HepG2 (cell line): ENCODE data around the gene THOC6. TPM values are rescaled to one million over a fixed set of nuclear protein-coding genes. Genes with fewer than 3 reads are reported as not detected.
A peak's percentile ranks its signal among the peaks of the same experiment; 100 is the strongest.

Source experiments
- AGO2 ChIP-seq: fragments of 200-400 bp; formaldehyde crosslinking; optimal IDR thresholded peaks from 2 replicates; pipeline ENCODE3; 2017; ENCODE audit warnings: mild to moderate bottlenecking, low read depth, low read length, moderate library complexity
- ATF1 ChIP-seq: IDR thresholded peaks from 2 replicates; pipeline ENCODE4 v1.6.1; 2016; ENCODE audit warnings: mild to moderate bottlenecking, control low read depth
- BRCA1 ChIP-seq: sonication (generic); formaldehyde crosslinking; IDR thresholded peaks from 2 replicates; pipeline ENCODE4 v1.4.0; 2020; ENCODE audit warnings: missing genetic modification reagents
- CREBL2 ChIP-seq: sonication (generic); formaldehyde crosslinking; IDR thresholded peaks from 2 replicates; pipeline ENCODE4 v1.8.1; 2023; ENCODE audit warnings: missing genetic modification reagents, mild to moderate bottlenecking, borderline replicate concordance
- FOXO1 ChIP-seq: sonication (generic); formaldehyde crosslinking; IDR thresholded peaks from 2 replicates; pipeline ENCODE4 v1.4.0; 2020; ENCODE audit warnings: missing genetic modification reagents
- HDAC1 ChIP-seq: sonication (generic); formaldehyde crosslinking; IDR thresholded peaks from 2 replicates; pipeline ENCODE4 v1.5.1; 2020; ENCODE audit warnings: mild to moderate bottlenecking, missing genetic modification reagents
- KDM3A ChIP-seq: IDR thresholded peaks from 2 replicates; pipeline ENCODE4 v1.6.1; 2018; ENCODE audit warnings: low read depth, missing compliant biosample characterization
- KLF9 ChIP-seq: IDR thresholded peaks from 2 replicates; pipeline ENCODE4 v1.6.1; 2016; ENCODE audit warnings: low read depth
- NR2C2 ChIP-seq: sonication (generic); formaldehyde crosslinking; IDR thresholded peaks from 2 replicates; pipeline ENCODE4 v1.4.0; 2020; ENCODE audit warnings: missing genetic modification reagents, mild to moderate bottlenecking, moderate library complexity, borderline replicate concordance
- RERE ChIP-seq: IDR thresholded peaks from 2 replicates; pipeline ENCODE4 v1.6.1; 2016; ENCODE audit warnings: low read depth, missing genetic modification reagents, missing compliant biosample characterization
- SIX4 ChIP-seq: sonication (generic); formaldehyde crosslinking; IDR thresholded peaks from 2 replicates; pipeline ENCODE4 v1.4.0; 2020; ENCODE audit warnings: missing genetic modification reagents
- SKI ChIP-seq: fragments of 450-650 bp; IDR thresholded peaks from one replicate; pipeline ENCODE4 v1.6.1; 2018; ENCODE audit warnings: mild to moderate bottlenecking; ENCODE audit not compliant: partially characterized antibody
- ZC3H4 ChIP-seq: sonication (generic); formaldehyde crosslinking; IDR thresholded peaks from 2 replicates; pipeline ENCODE4 v1.4.0; 2020; ENCODE audit warnings: missing genetic modification reagents, borderline replicate concordance
- ZNF136 ChIP-seq: sonication (generic); formaldehyde crosslinking; IDR thresholded peaks from 2 replicates; pipeline ENCODE4 v1.8.1; 2022; ENCODE audit warnings: low read depth, mild to moderate bottlenecking, moderate library complexity, missing genetic modification reagents
- ZNF607 ChIP-seq: sonication (generic); formaldehyde crosslinking; IDR thresholded peaks from 2 replicates; pipeline ENCODE4 v1.5.1; 2020; ENCODE audit warnings: missing genetic modification reagents, mild to moderate bottlenecking, borderline replicate concordance
- ZNF652 ChIP-seq: IDR thresholded peaks from 2 replicates; pipeline ENCODE4 v1.6.1; 2016; ENCODE audit warnings: low read depth, borderline replicate concordance
- ZSCAN30 ChIP-seq: sonication (generic); formaldehyde crosslinking; IDR thresholded peaks from 2 replicates; pipeline ENCODE4 v1.5.0; 2020; ENCODE audit warnings: mild to moderate bottlenecking, missing genetic modification reagents
- polyA plus RNA-seq, 8 experiments: library from polyadenylated mRNA; depleted of rRNA in 3 of 8; stranded (reverse) in 7 of 8; unstranded in 1 of 8; fragments of >200 nt; fragmentation: Illumina TruSeq in 4 of 8; extraction: Trizol in 4 of 8; gene quantifications; 2 replicates each; pipeline versions ENCODE4 v1.2.1 to v1.2.3, GENCODE V29; 2011 to 2016; ENCODE audit warnings: low read depth in 4 of 8, missing spikeins in 1 of 8, mixed read lengths in 1 of 8; ENCODE audit not compliant: insufficient read depth in 1 of 8
- total RNA-seq, 5 experiments: library from RNA; depleted of rRNA; stranded (reverse); fragments of >200 nt; fragmentation: Illumina TruSeq; extraction: Trizol; gene quantifications; 2 replicates each; pipeline ENCODE4 v1.2.3, GENCODE V29; 2016; ENCODE audit warnings: low read depth in 1 of 5
- TF ChIP-seq, protein P1 (sequence below): IDR thresholded peaks from 2 replicates; pipeline ENCODE4 v1.6.1; 2016; ENCODE audit warnings: low read depth, control low read depth
- TF ChIP-seq, protein P2 (sequence below): sonication (generic); formaldehyde crosslinking; IDR thresholded peaks from 2 replicates; pipeline ENCODE4 v1.5.1; 2020; ENCODE audit warnings: missing genetic modification reagents, mild to moderate bottlenecking, borderline replicate concordance

THOC6 gene
- total and polyA plus RNA-seq, 2 of the 13 experiments (the other 11 are each of a cell fraction or from before 2014, with no cell fraction given), result 32.1 to 37.0 TPM

GRCh38 chr16:3023669-3024478 lies at the start of gene THOC6, which contains the start of gene HCFC1R1 (continued):
- TF ChIP-seq HDAC1, result peak; percentile 47
- TF ChIP-seq ZNF607 (CRISPR knock-in tag), result peak; percentile 89; the same call in 1 of the 2 replicates
- 0 out of 2 replicates have a peak, but pooled peaks have one; percentile 16 for TF ChIP-seq ZSCAN30
- peak; percentile 71 for TF ChIP-seq FOXO1 (CRISPR knock-in tag)
- peak; percentile 45 for TF ChIP-seq SKI
- TF ChIP-seq KDM3A (CRISPR knock-in tag), result peak; percentile 54; the same call in 1 of the 2 replicates
- TF ChIP-seq, protein P1, sequence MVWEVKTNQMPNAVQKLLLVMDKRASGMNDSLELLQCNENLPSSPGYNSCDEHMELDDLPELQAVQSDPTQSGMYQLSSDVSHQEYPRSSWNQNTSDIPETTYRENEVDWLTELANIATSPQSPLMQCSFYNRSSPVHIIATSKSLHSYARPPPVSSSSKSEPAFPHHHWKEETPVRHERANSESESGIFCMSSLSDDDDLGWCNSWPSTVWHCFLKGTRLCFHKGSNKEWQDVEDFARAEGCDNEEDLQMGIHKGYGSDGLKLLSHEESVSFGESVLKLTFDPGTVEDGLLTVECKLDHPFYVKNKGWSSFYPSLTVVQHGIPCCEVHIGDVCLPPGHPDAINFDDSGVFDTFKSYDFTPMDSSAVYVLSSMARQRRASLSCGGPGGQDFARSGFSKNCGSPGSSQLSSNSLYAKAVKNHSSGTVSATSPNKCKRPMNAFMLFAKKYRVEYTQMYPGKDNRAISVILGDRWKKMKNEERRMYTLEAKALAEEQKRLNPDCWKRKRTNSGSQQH, result no peak
- peak; percentile 82 for TF ChIP-seq ATF1 (CRISPR knock-in tag)
- peak; percentile 100 for TF ChIP-seq AGO2
- 0 out of 2 replicates have a peak, but pooled peaks have one; percentile 13 for TF ChIP-seq RERE (CRISPR knock-in tag)
- no peak for TF ChIP-seq BRCA1 (CRISPR knock-in tag)
- TF ChIP-seq CREBL2 (CRISPR knock-in tag), result peak; percentile 93
- TF ChIP-seq ZNF136 (CRISPR knock-in tag), result 0 out of 2 replicates have a peak, but pooled peaks have one; percentile 57
- peak; percentile 44; the same call in 1 of the 2 replicates for TF ChIP-seq ZC3H4 (CRISPR knock-in tag)
- TF ChIP-seq, protein P2, sequence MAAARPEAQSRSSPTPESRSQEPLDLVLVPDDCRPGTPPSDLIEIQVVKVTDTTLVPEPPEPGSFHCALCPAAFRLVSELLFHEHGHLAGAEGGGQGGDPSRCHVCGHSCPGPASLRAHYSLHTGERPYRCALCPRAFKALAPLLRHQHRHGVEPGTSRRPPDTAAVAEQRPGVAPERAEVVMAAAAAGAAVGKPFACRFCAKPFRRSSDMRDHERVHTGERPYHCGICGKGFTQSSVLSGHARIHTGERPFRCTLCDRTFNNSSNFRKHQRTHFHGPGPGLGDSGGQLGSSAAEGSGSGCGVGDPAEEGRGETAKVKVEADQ (CRISPR knock-in tag), result peak; percentile 88
- peak; percentile 95 for TF ChIP-seq NR2C2 (CRISPR knock-in tag)
- TF ChIP-seq KLF9 (CRISPR knock-in tag), result peak; percentile 75; the same call in 1 of the 2 replicates
- TF ChIP-seq SIX4, result peak; percentile 59; the same call in 1 of the 2 replicates
- 0 out of 2 replicates have a peak, but pooled peaks have one; percentile 28 for TF ChIP-seq ZNF652 (CRISPR knock-in tag)
